Mesenchymal stem cell (in vitro differentiated cells and primary cell): Measurements from ENCODE around the gene TDRD7.

ENCODE experiments used
- DNase-seq: peaks from one replicate; pipeline ENCODE4 v3.0.0-alpha.2; 2013
- H2AFZ ChIP-seq: one replicate; pipeline ENCODE4 v1.6.1; 2013; ENCODE audit warnings: low read depth, mild to moderate bottlenecking, control low read depth, inconsistent platforms, low read length, moderate library complexity
- H2AK5ac ChIP-seq: 2 replicates; pipeline ENCODE4 v1.6.1; 2013; ENCODE audit warnings: low read length, moderate library complexity, mild to moderate bottlenecking, inconsistent platforms; ENCODE audit not compliant: severe bottlenecking
- H2BK120ac ChIP-seq: one replicate; pipeline ENCODE4 v1.6.1; 2013; ENCODE audit warnings: low read depth, mild to moderate bottlenecking, inconsistent platforms, low read length, moderate library complexity
- H2BK12ac ChIP-seq, 2 experiments: one replicate each; pipeline ENCODE4 v1.6.1; 2013; ENCODE audit warnings: inconsistent platforms in 2 of 2, low read length in 2 of 2, mild to moderate bottlenecking in 2 of 2, moderate library complexity in 2 of 2, control low read depth in 1 of 2
- H2BK15ac ChIP-seq: one replicate; pipeline ENCODE4 v1.6.1; 2013; ENCODE audit warnings: mild to moderate bottlenecking, low read depth, inconsistent platforms; ENCODE audit not compliant: poor library complexity, severe bottlenecking
- H2BK5ac ChIP-seq: 2 replicates; pipeline ENCODE4 v1.6.1; 2013; ENCODE audit warnings: low read depth, mild to moderate bottlenecking, low read length, control low read depth, inconsistent platforms; ENCODE audit not compliant: poor library complexity, severe bottlenecking
- H3K14ac ChIP-seq, 2 experiments: one replicate each; pipeline ENCODE4 v1.6.1; 2013; ENCODE audit warnings: inconsistent platforms in 2 of 2, low read length in 2 of 2, control low read depth in 1 of 2, mild to moderate bottlenecking in 1 of 2, moderate library complexity in 1 of 2
- H3K18ac ChIP-seq, 2 experiments: one replicate each; pipeline ENCODE4 v1.6.1; 2013; ENCODE audit warnings: inconsistent platforms in 2 of 2, low read length in 2 of 2, control low read depth in 1 of 2, low read depth in 1 of 2, mild to moderate bottlenecking in 1 of 2
- H3K23ac ChIP-seq, 2 experiments: one replicate each; pipeline ENCODE4 v1.6.1; 2013; ENCODE audit warnings: inconsistent platforms in 2 of 2, low read length in 2 of 2, mild to moderate bottlenecking in 2 of 2, moderate library complexity in 2 of 2, control low read depth in 1 of 2
- H3K27ac ChIP-seq: 2 replicates; pipeline ENCODE4 v1.5.1; 2013; ENCODE audit warnings: mild to moderate bottlenecking, moderate library complexity, low read length, control low read depth, inconsistent platforms; ENCODE audit not compliant: poor library complexity, severe bottlenecking
- H3K27me3 ChIP-seq, 2 experiments: 2 replicates each; pipeline versions ENCODE4 v1.6.1 to v1.7.0; 2013; ENCODE audit warnings: low read length in 2 of 2, mild to moderate bottlenecking in 2 of 2, moderate library complexity in 2 of 2, control low read depth in 1 of 2, inconsistent platforms in 1 of 2; ENCODE audit not compliant: control insufficient read depth in 1 of 2, insufficient read depth in 1 of 2
- H3K36me3 ChIP-seq, 2 experiments: 2 replicates each; pipeline versions ENCODE4 v1.6.1 to v1.7.0; 2013; ENCODE audit warnings: low read length in 2 of 2, control low read depth in 1 of 2, inconsistent platforms in 1 of 2, low read depth in 1 of 2, mild to moderate bottlenecking in 1 of 2; ENCODE audit not compliant: insufficient read depth in 2 of 2, control insufficient read depth in 1 of 2
- H3K4ac ChIP-seq, 2 experiments: one replicate each; pipeline ENCODE4 v1.6.1; 2013; ENCODE audit warnings: inconsistent platforms in 2 of 2, low read length in 2 of 2, mild to moderate bottlenecking in 2 of 2, moderate library complexity in 2 of 2, control low read depth in 1 of 2, low read depth in 1 of 2
- H3K4me1 ChIP-seq: 2 replicates; pipeline ENCODE4 v1.6.1; 2013; ENCODE audit warnings: low read depth, low read length, control low read depth; ENCODE audit not compliant: control insufficient read depth, insufficient read depth
- H3K4me2 ChIP-seq: 2 replicates; pipeline ENCODE4 v1.6.1; 2013; ENCODE audit warnings: low read length, mild to moderate bottlenecking, inconsistent platforms; ENCODE audit not compliant: poor library complexity, severe bottlenecking
- H3K4me3 ChIP-seq, 2 experiments: 2 replicates each; pipeline versions ENCODE4 v1.5.1 to v1.7.0; 2013; ENCODE audit warnings: low read length in 2 of 2, mild to moderate bottlenecking in 2 of 2, control low read depth in 1 of 2, low read depth in 1 of 2; ENCODE audit not compliant: insufficient read depth in 1 of 2
- H3K79me1 ChIP-seq: replicated peaks from 2 replicates; pipeline ENCODE4 v1.6.1; 2013; ENCODE audit warnings: mild to moderate bottlenecking, control low read depth, low read length, inconsistent platforms; ENCODE audit not compliant: poor library complexity, severe bottlenecking
- H3K9ac ChIP-seq: 2 replicates; pipeline ENCODE4 v1.7.0; 2013; ENCODE audit warnings: mild to moderate bottlenecking, low read length, moderate library complexity
- H3K9me3 ChIP-seq: 2 replicates; pipeline ENCODE4 v1.7.0; 2013; ENCODE audit warnings: mild to moderate bottlenecking, low read length; ENCODE audit not compliant: control insufficient read depth
- H4K8ac ChIP-seq: one replicate; pipeline ENCODE4 v1.6.1; 2013; ENCODE audit warnings: inconsistent platforms, mild to moderate bottlenecking, low read length, moderate library complexity
- H4K91ac ChIP-seq: one replicate; pipeline ENCODE4 v1.6.1; 2013; ENCODE audit warnings: mild to moderate bottlenecking, low read length, inconsistent platforms
- WGBS: methylation state at CpG from one replicate; pipeline ENCODE4 v1.1.7; 2013; ENCODE audit warnings: mixed read lengths; 5-methylcytosine and 5-hydroxymethylcytosine counted together

The TDRD7 gene

DNA sequence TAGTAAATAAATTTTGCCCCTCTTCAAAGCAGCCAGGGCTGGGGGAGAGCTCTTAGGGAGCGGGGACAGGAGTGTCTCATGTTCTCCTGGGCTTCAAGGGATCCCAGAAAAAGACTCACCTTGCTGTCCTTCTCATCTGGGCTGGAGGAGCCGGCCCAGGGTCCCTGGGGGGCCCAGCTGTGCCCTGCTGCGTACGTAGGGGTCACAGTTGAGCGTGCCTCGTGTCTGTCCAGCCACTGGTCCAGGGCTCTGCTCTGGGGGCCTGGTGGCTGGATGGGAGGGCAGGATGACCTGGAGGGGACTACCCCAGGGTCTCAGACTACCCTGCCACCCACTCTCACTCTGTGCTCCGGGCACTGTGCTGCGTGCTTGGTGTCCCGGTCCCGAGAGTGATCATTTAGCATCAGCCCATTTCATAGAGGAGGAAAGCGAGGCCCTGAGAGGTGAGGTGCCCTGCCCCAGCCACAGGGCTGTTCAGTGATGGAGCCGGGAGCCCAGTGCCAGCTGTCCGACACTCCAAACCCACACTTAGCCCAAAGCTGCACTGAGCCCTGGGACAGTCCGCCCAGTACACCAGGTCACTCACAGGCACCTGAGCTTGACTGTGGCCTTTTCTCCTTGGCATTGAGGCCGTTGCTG lies 26.2 kb upstream of the TDRD7 start:
- Histone ChIP-seq H2BK5ac (no peak overlapping the region), H3K9me3 (no peaks in the 10 kb centered on the region), H2BK15ac (no peak overlapping the region), H3K79me1 (no peaks in the 10 kb centered on the region), H2BK12ac (no peak overlapping the region), H2AK5ac (no peak overlapping the region), H3K4me3 (no peak overlapping the region), H2AFZ (no peak overlapping the region), H3K23ac (no peak overlapping the region), H3K9ac (no peak overlapping the region), H3K4ac (no peak overlapping the region), H3K27ac (no peak overlapping the region), H3K4me1 (peaks cover 13% of the 10 kb centered on the region), H3K18ac (no peak overlapping the region), H4K91ac (no peak overlapping the region), H2BK120ac (no peak overlapping the region), H3K36me3 (no peaks in the 10 kb centered on the region), H3K27me3 (peaks cover 16 to 47% of the 10 kb centered on the region in 2 experiments), H3K14ac (no peak overlapping the region), H3K4me2 (no peak overlapping the region), H4K8ac (no peak overlapping the region)
- DNase-seq = no peak
- 79% methylated on average over 15 of the region's 15 CpGs for WGBS

DNA sequence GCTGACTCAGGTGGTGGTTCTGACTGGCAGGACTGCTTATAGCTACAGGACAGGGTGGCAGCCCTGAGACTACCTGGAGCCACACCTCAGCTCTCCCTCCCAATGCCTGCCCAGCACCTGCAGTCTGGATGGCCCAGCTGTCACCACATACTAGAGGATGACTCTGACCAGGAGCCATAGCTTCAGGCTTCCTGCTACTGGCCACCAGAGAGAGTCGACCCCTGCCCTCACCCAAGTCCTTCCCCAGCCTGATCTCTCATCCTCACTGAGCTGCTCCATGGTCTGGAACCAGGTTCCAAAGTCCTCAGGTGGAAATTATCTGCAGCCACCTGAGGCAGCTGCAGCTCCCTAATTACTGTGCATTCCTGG lies 25.6 kb upstream of the TDRD7 start:
- Histone ChIP-seq H3K4me2 (no peak overlapping the region), H2AFZ (no peak overlapping the region), H3K14ac (no peak overlapping the region), H3K36me3 (no peaks in the 10 kb centered on the region), H3K4me3 (no peak overlapping the region), H3K18ac (no peak overlapping the region), H4K91ac (no peak overlapping the region), H3K9me3 (no peaks in the 10 kb centered on the region), H2BK5ac (no peak overlapping the region), H2AK5ac (no peak overlapping the region), H2BK15ac (no peak overlapping the region), H3K4me1 (peaks cover 13% of the 10 kb centered on the region), H3K27me3 (peaks cover 16 to 47% of the 10 kb centered on the region in 2 experiments), H2BK120ac (no peak overlapping the region), H2BK12ac (no peak overlapping the region), H4K8ac (no peak overlapping the region), H3K79me1 (no peaks in the 10 kb centered on the region), H3K27ac (no peak overlapping the region), H3K23ac (no peak overlapping the region), H3K4ac (no peak overlapping the region), H3K9ac (no peak overlapping the region)
- 20% methylated on average over 1 of the region's 1 CpG for WGBS
- DNase-seq = no peak

DNA sequence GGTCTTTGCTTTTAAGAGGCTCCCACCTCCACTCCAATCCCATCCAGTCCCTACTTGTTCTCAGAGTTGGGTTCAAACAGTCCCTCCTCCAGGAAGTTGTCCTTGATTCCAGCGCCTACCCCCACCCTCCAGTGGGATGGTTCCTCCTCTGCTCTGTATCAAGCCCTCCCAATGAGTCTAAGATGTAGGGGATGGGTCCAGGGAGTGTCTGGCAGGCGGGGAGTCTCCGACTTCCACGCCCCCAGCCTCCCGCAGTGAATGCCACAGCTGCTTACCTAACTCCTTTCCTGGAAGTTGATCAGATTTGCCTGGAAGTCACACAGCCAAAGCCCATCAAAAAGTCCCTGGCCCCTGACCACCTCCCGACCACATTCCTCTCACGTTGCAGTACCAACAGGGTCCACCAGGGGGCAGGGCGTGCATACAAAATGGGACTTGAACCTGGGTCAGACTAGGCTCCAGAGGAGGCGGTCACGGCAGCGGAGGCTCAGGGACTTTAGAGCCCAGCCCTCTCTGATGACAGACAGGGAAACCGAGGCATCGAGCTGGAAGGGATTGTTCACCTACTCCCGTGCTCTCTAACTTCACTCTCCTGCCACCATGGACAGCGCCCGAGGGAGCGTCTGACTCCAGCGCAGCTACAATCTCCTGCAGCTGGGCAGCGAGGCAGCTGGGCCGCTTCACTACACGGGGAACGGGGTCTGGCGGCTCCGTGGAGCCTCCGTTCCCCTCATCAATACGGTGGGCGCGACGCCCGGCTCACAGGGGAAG lies 25.0 kb upstream of the TDRD7 start:
- H2BK12ac ChIP-seq = no peak overlapping the region
- H4K91ac ChIP-seq = no peak overlapping the region
- H3K18ac ChIP-seq = no peak overlapping the region
- H3K14ac ChIP-seq = no peak overlapping the region
- H3K23ac ChIP-seq = no peak overlapping the region
- peaks cover 16 to 52% of the 10 kb centered on the region in 2 experiments for H3K27me3 ChIP-seq
- peaks cover 13% of the 10 kb centered on the region for H3K4me1 ChIP-seq
- H2AFZ ChIP-seq = no peak overlapping the region
- no peak overlapping the region for H2AK5ac ChIP-seq
- H3K36me3 ChIP-seq = no peaks in the 10 kb centered on the region
- H3K9ac ChIP-seq = no peak overlapping the region
- H3K79me1 ChIP-seq = no peaks in the 10 kb centered on the region
- no peaks in the 10 kb centered on the region for H3K9me3 ChIP-seq
- no peak overlapping the region for H3K27ac ChIP-seq
- no peak overlapping the region for H2BK5ac ChIP-seq
- H4K8ac ChIP-seq = no peak overlapping the region
- H2BK120ac ChIP-seq = no peak overlapping the region
- 7% methylated on average over 29 of the region's 30 CpGs for WGBS
- no peak overlapping the region for H3K4ac ChIP-seq
- H3K4me2 ChIP-seq = no peak overlapping the region
- peak; percentile 70 for DNase-seq
- no peak overlapping the region for H3K4me3 ChIP-seq
- no peak overlapping the region for H2BK15ac ChIP-seq

DNA sequence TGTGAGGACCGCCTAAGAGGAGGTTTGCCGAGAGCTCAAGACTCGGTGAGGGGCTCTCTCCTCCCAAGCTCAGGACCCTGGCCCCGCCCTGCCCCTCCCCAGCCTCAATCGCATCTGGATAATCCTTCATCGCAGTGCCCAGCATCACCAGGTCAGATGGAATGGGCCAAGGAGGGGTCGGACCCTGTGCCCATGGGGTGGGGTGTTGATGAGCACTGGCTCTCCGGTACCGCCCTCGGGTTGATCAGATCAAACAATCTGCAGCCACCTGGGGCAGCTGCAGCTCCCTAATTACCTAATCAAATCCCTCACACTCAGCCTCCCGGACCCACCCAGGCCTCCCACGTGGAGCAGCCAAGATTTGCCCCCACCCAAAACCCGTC lies 24.4 kb upstream of the TDRD7 start:
- Histone ChIP-seq H3K27me3 (peaks cover 21 to 55% of the 10 kb centered on the region in 2 experiments), H3K9ac (no peak overlapping the region), H2AK5ac (no peak overlapping the region), H2AFZ (no peak overlapping the region), H3K27ac (no peak overlapping the region), H3K4me3 (no peak overlapping the region), H2BK120ac (no peak overlapping the region), H3K23ac (no peak overlapping the region), H3K9me3 (no peaks in the 10 kb centered on the region), H3K36me3 (no peaks in the 10 kb centered on the region), H4K91ac (no peak overlapping the region), H2BK12ac (no peak overlapping the region), H2BK15ac (no peak overlapping the region), H2BK5ac (no peak overlapping the region), H3K79me1 (no peaks in the 10 kb centered on the region), H3K14ac (no peak overlapping the region), H3K4me2 (no peak overlapping the region), H3K18ac (no peak overlapping the region), H3K4me1 (peaks cover 13% of the 10 kb centered on the region), H4K8ac (no peak overlapping the region), H3K4ac (no peak overlapping the region)
- WGBS = 69% methylated on average over 13 of the region's 13 CpGs
- no peak for DNase-seq
